ENCODE data around the gene IBSP. TPM values are rescaled to one million over a fixed set of nuclear protein-coding genes. Genes with fewer than 3 reads are reported as not detected.

The IBSP gene
- total RNA-seq, 1 donor from 2014 or later, result not detected

DNA sequence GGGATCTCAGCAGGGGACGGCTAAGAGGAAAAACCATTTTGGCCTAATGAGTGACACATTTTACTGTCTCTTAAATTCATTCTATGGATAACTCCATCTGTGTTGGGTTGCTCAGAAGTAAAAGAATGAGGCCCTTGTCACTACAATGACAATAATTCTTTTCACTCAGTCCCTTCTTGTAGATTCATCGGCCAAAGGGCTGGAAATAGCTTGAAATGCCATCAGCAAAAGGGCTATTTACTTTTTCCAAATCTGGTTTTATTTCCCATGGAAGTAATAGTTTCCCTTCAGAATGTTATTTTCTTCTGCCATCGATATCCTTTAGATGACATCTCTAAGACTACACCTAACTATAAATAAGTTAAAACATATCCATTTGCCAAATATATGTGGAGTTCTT, 40.8 kb downstream of the IBSP start:
- H3K4me3 ChIP-seq, result no peak overlapping the region
- intact Hi-C loops (cut with micrococcal nuclease), result loop anchor here (10.0 kb wide), 1 partner anchor 295 kb away; no protein-coding TSS in a partner anchor
- TF ChIP-seq, protein P1, sequence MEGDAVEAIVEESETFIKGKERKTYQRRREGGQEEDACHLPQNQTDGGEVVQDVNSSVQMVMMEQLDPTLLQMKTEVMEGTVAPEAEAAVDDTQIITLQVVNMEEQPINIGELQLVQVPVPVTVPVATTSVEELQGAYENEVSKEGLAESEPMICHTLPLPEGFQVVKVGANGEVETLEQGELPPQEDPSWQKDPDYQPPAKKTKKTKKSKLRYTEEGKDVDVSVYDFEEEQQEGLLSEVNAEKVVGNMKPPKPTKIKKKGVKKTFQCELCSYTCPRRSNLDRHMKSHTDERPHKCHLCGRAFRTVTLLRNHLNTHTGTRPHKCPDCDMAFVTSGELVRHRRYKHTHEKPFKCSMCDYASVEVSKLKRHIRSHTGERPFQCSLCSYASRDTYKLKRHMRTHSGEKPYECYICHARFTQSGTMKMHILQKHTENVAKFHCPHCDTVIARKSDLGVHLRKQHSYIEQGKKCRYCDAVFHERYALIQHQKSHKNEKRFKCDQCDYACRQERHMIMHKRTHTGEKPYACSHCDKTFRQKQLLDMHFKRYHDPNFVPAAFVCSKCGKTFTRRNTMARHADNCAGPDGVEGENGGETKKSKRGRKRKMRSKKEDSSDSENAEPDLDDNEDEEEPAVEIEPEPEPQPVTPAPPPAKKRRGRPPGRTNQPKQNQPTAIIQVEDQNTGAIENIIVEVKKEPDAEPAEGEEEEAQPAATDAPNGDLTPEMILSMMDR (IDR thresholded peaks at IDR 0.05; ENCODE audit: borderline replicate concordance), result no peak
- no peaks in the 10 kb centered on the region for H3K36me3 ChIP-seq
- DNase-seq, result no peak
- no peaks in the 10 kb centered on the region for H3K9me3 ChIP-seq (replicated peaks)
- H3K27me3 ChIP-seq (ENCODE audit: low read depth), result no peaks in the 10 kb centered on the region
- peak overlapping the region; percentile 30 for H3K27ac ChIP-seq (replicated peaks)
- peaks cover 15% of the 10 kb centered on the region for H3K4me1 ChIP-seq

DNA sequence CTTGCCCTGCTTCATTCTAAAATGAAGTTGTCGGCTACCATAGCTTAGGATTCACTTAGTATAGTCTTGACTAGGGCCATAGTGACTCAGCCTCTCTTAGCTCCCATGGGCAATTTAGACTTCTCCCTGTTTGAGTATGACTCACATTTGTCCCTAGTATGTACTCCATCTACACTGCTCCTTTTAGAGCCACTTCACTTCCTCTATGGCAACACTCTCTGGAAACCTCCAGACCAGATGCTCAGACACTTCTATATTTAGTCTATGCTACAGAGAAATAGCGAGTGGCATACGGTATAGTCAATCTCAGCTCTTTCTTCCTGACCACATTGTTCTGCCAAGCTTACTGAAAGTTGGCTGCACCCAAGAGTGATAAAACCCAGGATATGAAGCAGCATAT, 44.6 kb downstream of the IBSP start:
- intact Hi-C loops (cut with micrococcal nuclease), result loop anchor here (10.0 kb wide), 1 partner anchor 299 kb away; no protein-coding TSS in a partner anchor
- DNase-seq, result no peak
- peak overlapping the region; percentile 43 for H3K27ac ChIP-seq (replicated peaks)

DNA sequence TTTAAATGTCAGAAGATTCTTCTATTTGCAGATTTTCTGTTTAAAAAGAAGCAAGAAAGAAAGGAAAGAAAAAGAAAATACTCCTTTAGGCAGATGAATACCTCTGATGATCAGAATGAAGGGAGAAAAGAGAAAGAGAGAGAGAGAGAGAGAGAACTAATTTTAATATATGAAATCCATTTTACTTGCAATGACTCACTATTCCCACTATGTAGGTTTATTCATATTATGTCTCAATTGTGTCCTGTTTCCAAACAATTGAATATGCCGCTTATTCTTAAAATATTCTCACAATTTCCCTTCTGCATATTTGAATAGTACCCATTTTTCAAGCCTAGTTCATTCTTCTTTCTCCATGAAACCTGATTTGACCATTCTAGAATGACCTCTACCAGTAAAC, 45.1 kb downstream of the IBSP start:
- intact Hi-C loops (cut with micrococcal nuclease), result loop anchor here (10.0 kb wide), 1 partner anchor 300 kb away; no protein-coding TSS in a partner anchor
- Histone ChIP-seq H3K4me1 (peaks cover 20% of the 10 kb centered on the region), H3K9me3 (replicated peaks) (no peaks in the 10 kb centered on the region), H3K27ac (replicated peaks) (peak overlapping the region; percentile 43), H3K4me3 (no peak overlapping the region), H3K36me3 (no peaks in the 10 kb centered on the region), H3K27me3 (ENCODE audit: low read depth) (no peaks in the 10 kb centered on the region)
- DNase-seq, result no peak
- TF ChIP-seq, protein P1 (IDR thresholded peaks at IDR 0.05; ENCODE audit: borderline replicate concordance), result no peak

More for the DNA sequence above, 44.6 kb downstream of the IBSP start:
- H3K9me3 ChIP-seq (replicated peaks), result no peaks in the 10 kb centered on the region
- TF ChIP-seq, protein P1 (IDR thresholded peaks at IDR 0.05; ENCODE audit: borderline replicate concordance), result no peak
- no peaks in the 10 kb centered on the region for H3K27me3 ChIP-seq (ENCODE audit: low read depth)
- peaks cover 20% of the 10 kb centered on the region for H3K4me1 ChIP-seq
- no peak overlapping the region for H3K4me3 ChIP-seq
- no peaks in the 10 kb centered on the region for H3K36me3 ChIP-seq

DNA sequence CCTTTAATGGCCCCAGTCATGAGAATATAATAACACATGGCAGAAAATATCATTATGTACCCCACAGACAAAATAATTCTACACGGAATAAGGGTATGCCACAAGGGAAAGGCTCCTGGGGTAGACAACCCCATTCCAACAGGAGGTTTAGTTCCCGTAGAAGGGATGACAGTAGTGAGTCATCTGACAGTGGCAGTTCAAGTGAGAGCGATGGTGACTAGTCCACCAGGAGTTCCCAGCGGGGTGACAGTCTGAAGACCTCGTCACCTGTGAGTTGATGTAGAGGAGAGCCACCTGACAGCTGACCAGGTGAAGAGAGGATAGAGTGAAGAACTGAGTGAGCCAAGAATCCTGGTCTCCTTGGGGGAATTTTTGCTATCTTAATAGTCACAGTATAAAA, 46.9 kb downstream of the IBSP start:
- intact Hi-C loops (cut with micrococcal nuclease), result loop anchor here (10.0 kb wide), 1 partner anchor 301 kb away; no protein-coding TSS in a partner anchor
- H3K27ac ChIP-seq (replicated peaks), result no peak overlapping the region
- peaks cover 18% of the 10 kb centered on the region for H3K4me1 ChIP-seq

DNA sequence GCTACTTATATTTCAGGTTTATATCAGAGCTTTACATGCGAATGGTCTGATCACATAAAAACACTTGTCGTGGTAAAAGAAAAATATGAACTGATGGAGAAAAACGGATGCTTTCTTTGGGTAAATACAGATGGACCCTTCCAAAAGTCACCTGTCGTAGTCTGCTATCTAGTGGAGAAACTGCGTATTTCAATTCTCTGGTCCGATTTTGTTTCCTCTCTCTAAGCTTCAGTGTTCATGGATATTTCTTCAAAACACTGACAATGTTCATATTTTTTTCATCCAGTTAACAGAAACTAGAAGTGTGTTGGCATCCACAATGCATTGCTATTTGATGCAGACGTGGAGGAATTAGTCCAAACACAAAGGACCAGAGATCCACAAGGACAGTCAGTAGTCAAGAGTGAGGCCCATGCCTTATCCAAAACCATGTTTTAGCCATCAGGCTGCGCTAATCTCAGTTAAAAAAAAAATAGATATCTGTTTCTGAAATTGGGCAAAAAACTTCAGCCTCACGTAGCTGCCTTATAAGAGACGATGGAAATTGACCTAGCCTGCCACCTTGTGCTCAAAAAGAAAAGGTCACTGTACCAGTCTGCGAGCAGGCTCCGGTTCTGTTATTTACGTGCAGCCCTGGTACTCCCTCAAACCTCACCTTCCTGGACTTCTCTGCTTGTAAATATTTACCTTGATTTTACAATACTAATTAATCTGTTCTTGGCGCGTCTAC, 49.4 kb downstream of the IBSP start:
- peak overlapping the region; percentile 37 for H3K27ac ChIP-seq (replicated peaks)
- peak; percentile 15 for DNase-seq
- H3K4me1 ChIP-seq, result peaks cover 16% of the 10 kb centered on the region
- intact Hi-C loops (cut with micrococcal nuclease), result loop anchor here (10.0 kb wide), 1 partner anchor 304 kb away; no protein-coding TSS in a partner anchor
- peak overlapping the region; percentile 46 for H3K4me3 ChIP-seq
- H3K27me3 ChIP-seq (ENCODE audit: low read depth), result no peaks in the 10 kb centered on the region
- no peaks in the 10 kb centered on the region for H3K9me3 ChIP-seq (replicated peaks)
- H3K36me3 ChIP-seq, result no peaks in the 10 kb centered on the region
- TF ChIP-seq, protein P1 (IDR thresholded peaks at IDR 0.05; ENCODE audit: borderline replicate concordance), result peak; percentile 73

More for the DNA sequence above, 46.9 kb downstream of the IBSP start:
- Histone ChIP-seq H3K36me3 (no peaks in the 10 kb centered on the region), H3K4me3 (no peak overlapping the region), H3K9me3 (replicated peaks) (no peaks in the 10 kb centered on the region), H3K27me3 (ENCODE audit: low read depth) (no peaks in the 10 kb centered on the region)
- DNase-seq, result no peak
- TF ChIP-seq, protein P1 (IDR thresholded peaks at IDR 0.05; ENCODE audit: borderline replicate concordance), result no peak
